IgD-negative memory B cell (primary cell): ENCODE data around the gene PTBP3. TPM values are rescaled to one million over a fixed set of nuclear protein-coding genes. Genes with fewer than 3 reads are reported as not detected.

Source experiments
- H3K27ac Mint-ChIP-seq, 3 donors: one replicate each; pipeline ENCODE4 v1.8.0; 2020 to 2022; ENCODE audit warnings: mild to moderate bottlenecking in 3 of 3, mixed read lengths in 3 of 3, moderate library complexity in 1 of 3
- H3K27me3 Mint-ChIP-seq: one replicate; pipeline ENCODE4 v1.8.0; 2021; ENCODE audit warnings: mixed read lengths
- H3K36me3 Mint-ChIP-seq: one replicate; pipeline ENCODE4 v1.8.0; 2020; ENCODE audit warnings: mild to moderate bottlenecking, mixed read lengths
- H3K4me1 Mint-ChIP-seq, 3 donors: one replicate each; pipeline ENCODE4 v1.8.0; 2020 to 2022; ENCODE audit warnings: mixed read lengths in 3 of 3, mild to moderate bottlenecking in 1 of 3
- H3K4me3 Mint-ChIP-seq, 4 donors: one replicate each; pipeline ENCODE4 v1.8.0; 2020 to 2022; ENCODE audit warnings: mild to moderate bottlenecking in 4 of 4, mixed read lengths in 4 of 4, moderate library complexity in 3 of 4
- H3K9me3 Mint-ChIP-seq, 3 donors: one replicate each; pipeline ENCODE4 v1.8.0; 2020 to 2021; ENCODE audit warnings: mixed read lengths in 3 of 3, mild to moderate bottlenecking in 1 of 3
- polyA plus RNA-seq: library from polyadenylated mRNA; unstranded; fragments of 300-500 nt; fragmentation: Illumina TruSeq; gene quantifications from one replicate; pipeline ENCODE4 v1.2.3, GENCODE V29; 2021

PTBP3 gene
- polyA plus RNA-seq, 1 donor from 2014 or later = 32.7 TPM

- Mint-ChIP-seq H3K27me3 (peaks cover 6% of the 10 kb centered on the region), H3K4me1 (peaks cover 22 to 28% (median 23%) of the 10 kb centered on the region in 3 donors), H3K27ac (peak within 1 kb of the TSS; percentile 59 to 90 (median 85)), H3K36me3 (no peaks in the 10 kb centered on the region), H3K9me3 (no peaks in the 10 kb centered on the region), H3K4me3 (peak within 1 kb of the TSS; percentile 85 to 95 (median 90))
Observed at GRCh38 chr9:112174965-112175795, 158.2 kb downstream of the PTBP3 start, which contains the start of gene SUSD1. SUSD1 (minus strand) TSS chr9:112175297; CDS start chr9:112175235, 62 bp downstream.

GRCh38 chr9:112174222-112174964, 159.0 kb downstream of the PTBP3 start:
- Mint-ChIP-seq H3K27me3 (peaks cover 6% of the 10 kb centered on the region), H3K27ac (peak overlapping the region; percentile 59 to 90 (median 85)), H3K36me3 (no peaks in the 10 kb centered on the region), H3K9me3 (no peaks in the 10 kb centered on the region), H3K4me3 (peak overlapping the region; percentile 85 to 95 (median 89)), H3K4me1 (peaks cover 22 to 28% (median 24%) of the 10 kb centered on the region in 3 donors)

- H3K27me3 Mint-ChIP-seq = peaks cover 6% of the 10 kb centered on the region
- H3K4me3 Mint-ChIP-seq = peak overlapping the region; percentile 85 to 95 (median 89)
- peak overlapping the region in 2 of 3 donors; percentile 59 to 85 for H3K27ac Mint-ChIP-seq
- H3K36me3 Mint-ChIP-seq = no peaks in the 10 kb centered on the region
- H3K9me3 Mint-ChIP-seq = no peaks in the 10 kb centered on the region
- H3K4me1 Mint-ChIP-seq = peaks cover 27 to 32% (median 29%) of the 10 kb centered on the region in 3 donors
Observed at GRCh38 chr9:112173489-112174221, 159.8 kb downstream of the PTBP3 start.

GRCh38 chr9:112170968-112171367, 162.5 kb downstream of the PTBP3 start:
- Mint-ChIP-seq H3K27me3 (peaks cover 6% of the 10 kb centered on the region), H3K36me3 (no peaks in the 10 kb centered on the region), H3K4me1 (peaks cover 27 to 33% (median 30%) of the 10 kb centered on the region in 3 donors), H3K9me3 (no peaks in the 10 kb centered on the region), H3K4me3 (no peak overlapping the region), H3K27ac (no peak overlapping the region)

- H3K4me3 Mint-ChIP-seq = no peak overlapping the region
Observed at GRCh38 chr9:112170235-112170634, 163.2 kb downstream of the PTBP3 start.

GRCh38 chr9:112169368-112169767, 164.1 kb downstream of the PTBP3 start:
- H3K4me1 Mint-ChIP-seq = peaks cover 23 to 28% (median 25%) of the 10 kb centered on the region in 3 donors
- no peaks in the 10 kb centered on the region for H3K36me3 Mint-ChIP-seq
- H3K27ac Mint-ChIP-seq = no peak overlapping the region
- peak overlapping the region in 1 of 4 donors; percentile 44 for H3K4me3 Mint-ChIP-seq
- no peaks in the 10 kb centered on the region for H3K9me3 Mint-ChIP-seq
- H3K27me3 Mint-ChIP-seq = peaks cover 2% of the 10 kb centered on the region

More at GRCh38 chr9:112170235-112170634, 163.2 kb downstream of the PTBP3 start:
- Mint-ChIP-seq H3K27me3 (peaks cover 3% of the 10 kb centered on the region), H3K27ac (peak overlapping the region in 1 of 3 donors; percentile 68), H3K9me3 (no peaks in the 10 kb centered on the region), H3K4me1 (peaks cover 26 to 30% (median 27%) of the 10 kb centered on the region in 3 donors), H3K36me3 (no peaks in the 10 kb centered on the region)

- H3K27me3 Mint-ChIP-seq = no peaks in the 10 kb centered on the region
- peaks cover 18 to 22% (median 19%) of the 10 kb centered on the region in 3 donors for H3K4me1 Mint-ChIP-seq
- no peaks in the 10 kb centered on the region for H3K9me3 Mint-ChIP-seq
- H3K27ac Mint-ChIP-seq = no peak overlapping the region
- no peak overlapping the region for H3K4me3 Mint-ChIP-seq
- no peaks in the 10 kb centered on the region for H3K36me3 Mint-ChIP-seq
Observed at GRCh38 chr9:112168197-112168596, 165.2 kb downstream of the PTBP3 start.

Other genes with a start within 250 kb of the PTBP3 start
- 3.4 TPM for gene SUSD1, start 158.3 kb downstream of the PTBP3 start, polyA plus RNA-seq
- gene HSDL2, start 46.5 kb upstream of the PTBP3 start, polyA plus RNA-seq = 20.5 TPM
- 0.98 TPM for gene KIAA1958, start 153.2 kb upstream of the PTBP3 start, polyA plus RNA-seq